HEK293T (cell line): ENCODE data around the gene RAPGEF6.

Experiments
- BHLHE40 ChIP-seq: fragments of 450-650 bp; IDR thresholded peaks from 2 replicates; pipeline ENCODE4 v1.6.1; 2016; ENCODE audit warnings: mild to moderate bottlenecking, moderate library complexity, borderline replicate concordance
- ELF4 ChIP-seq: fragments of 450-650 bp; IDR thresholded peaks from 2 replicates; pipeline ENCODE4 v1.6.1; 2017; ENCODE audit warnings: antibody characterized with exemption
- LEF1 ChIP-seq: fragments of 450-650 bp; IDR thresholded peaks from 2 replicates; pipeline ENCODE4 v1.6.1; 2017; ENCODE audit warnings: mild to moderate bottlenecking, borderline replicate concordance
- NFRKB ChIP-seq: fragments of 450-650 bp; IDR thresholded peaks from 2 replicates; pipeline ENCODE4 v1.6.1; 2016; ENCODE audit warnings: mild to moderate bottlenecking, moderate library complexity
- SUZ12 ChIP-seq: fragments of 450-650 bp; IDR thresholded peaks from 2 replicates; pipeline ENCODE4 v1.6.1; 2016; ENCODE audit warnings: mild to moderate bottlenecking
- TARDBP ChIP-seq: fragments of 450-650 bp; IDR thresholded peaks from 2 replicates; pipeline ENCODE4 v1.6.1; 2016
- ZNF384 ChIP-seq: fragments of 450-650 bp; IDR thresholded peaks from 2 replicates; pipeline ENCODE4 v1.6.1; 2016

- TF ChIP-seq LEF1 (no peak), ZNF384 (no peak), TARDBP (no peak), ELF4 (no peak), BHLHE40 (no peak), NFRKB (no peak), SUZ12 (no peak)
Measured at GRCh38 chr5:131396015-131396414, 239.0 kb downstream of the RAPGEF6 start.
